Measurements from ENCODE around the gene EXT2.

- TF ChIP-seq POLR2A (IDR thresholded peaks at IDR 0.05) (no peak), CTCF (IDR thresholded peaks at IDR 0.05) (no peak)
Observed at GRCh38 chr11:44065161-44065661, 30.3 kb upstream of the EXT2 start.
